Suprapubic skin (tissue), 3 donors: ENCODE measurements around the gene CEP170B.

Source experiments
- CTCF ChIP-seq, 2 donors: fragments of 200-600 bp in 1 of 2; fragments of 450-650 bp in 1 of 2; sonication (generic) in 1 of 2; IDR thresholded peaks; one replicate each; pipeline ENCODE4 v1.5.1; 2016 to 2019; ENCODE audit warnings: antibody characterized with exemption in 2 of 2, mild to moderate bottlenecking in 1 of 2, moderate library complexity in 1 of 2
- POLR2A ChIP-seq, 2 donors: fragments of 450-650 bp; IDR thresholded peaks; one replicate each; pipeline ENCODE4 v1.6.1; 2017; ENCODE audit warnings: antibody characterized with exemption in 2 of 2, mild to moderate bottlenecking in 2 of 2, moderate library complexity in 2 of 2

DNA sequence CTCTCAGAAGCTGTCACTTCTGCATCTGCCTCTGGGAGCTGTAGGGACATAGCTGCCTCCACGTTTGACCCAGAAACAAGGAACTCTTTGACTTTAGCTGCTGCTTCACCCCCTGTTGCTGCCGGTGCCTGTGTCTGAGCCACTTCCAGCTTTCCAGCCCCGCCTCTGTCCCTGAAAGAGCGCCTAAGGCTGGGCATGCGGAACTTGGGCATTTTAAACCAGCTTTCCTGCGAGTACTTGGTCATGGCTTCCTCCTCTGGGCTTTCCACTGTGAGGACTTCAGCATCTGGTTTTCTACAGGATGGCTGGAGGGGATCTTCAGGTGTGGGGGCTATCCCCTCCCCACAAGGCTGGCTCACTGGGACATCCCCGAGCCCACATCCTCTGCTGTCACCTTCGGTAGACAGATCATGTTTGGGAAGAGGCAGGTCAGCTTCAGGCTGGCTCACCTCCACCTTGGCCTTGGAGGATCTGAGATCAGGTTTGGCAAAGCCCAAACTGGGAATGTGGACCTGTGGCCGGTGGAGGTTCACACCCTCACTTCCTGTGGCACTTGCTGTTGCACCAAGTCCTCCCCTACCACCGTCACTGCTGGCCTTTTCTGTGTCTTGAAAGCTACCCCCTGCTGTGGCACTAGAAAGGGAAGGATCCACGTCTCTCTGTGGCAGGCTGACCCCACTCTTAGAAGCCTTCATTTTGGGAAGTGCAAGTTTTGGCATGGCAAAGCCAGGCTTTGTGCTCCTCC, 74.8 kb downstream of the CEP170B start:
- TF ChIP-seq POLR2A (IDR thresholded peaks at IDR 0.05) = no peak
- TF ChIP-seq CTCF (IDR thresholded peaks at IDR 0.05) = no peak
